ENCODE measurements around the gene PTGFR. TPM values are rescaled to one million over a fixed set of nuclear protein-coding genes. Genes with fewer than 3 reads are reported as not detected.

PTGFR gene
- total and polyA plus RNA-seq, 2 experiments from 2014 or later: 8.3 to 13.3 TPM

DNA sequence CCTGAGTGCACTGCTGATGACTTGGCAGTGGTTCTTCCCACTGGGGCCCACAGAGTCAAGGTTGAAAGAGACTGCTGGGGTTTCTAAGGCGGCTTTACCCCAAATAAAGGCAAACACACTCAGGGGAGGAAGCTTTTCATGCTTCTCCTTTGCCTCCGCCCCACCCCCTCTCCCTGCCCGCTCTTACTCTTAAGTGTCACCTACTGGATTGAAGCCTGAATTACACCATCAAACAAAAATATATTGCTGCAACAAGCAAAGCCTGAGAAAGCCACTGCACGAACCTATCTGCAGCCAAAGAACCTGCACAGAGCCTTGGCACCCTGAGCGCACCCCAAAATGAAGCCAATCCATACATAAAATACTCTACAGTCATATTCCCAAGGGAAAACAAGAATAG is 63.1 kb downstream of the PTGFR start:
- H3K4me3 ChIP-seq: no peak overlapping the region
- no peaks in the 10 kb centered on the region for H3K4me1 ChIP-seq (ENCODE audit: insufficient read depth)
- no peak overlapping the region for H3K9ac ChIP-seq
- no peaks in the 10 kb centered on the region for H3K9me2 ChIP-seq (ENCODE audit: insufficient read depth)
- TF ChIP-seq EZH2 (IDR thresholded peaks at IDR 0.05; ENCODE audit: insufficient read depth, poor library complexity, severe bottlenecking): no peak
- WGBS, 2 experiments (ENCODE audit: low coverage in 1 of 2, low lambda C conversion rate in 2 of 2, missing lambda C conversion rate in 2 of 2): 47 to 49% methylated on average over 5 of the region's 5 CpGs
- H3K4me2 ChIP-seq (ENCODE audit: unreplicated experiment): no peak overlapping the region
- no peak overlapping the region for H2AFZ ChIP-seq
- H3K27me3 ChIP-seq (replicated peaks; ENCODE audit: insufficient read depth): no peaks in the 10 kb centered on the region
- H3K9me3 ChIP-seq (ENCODE audit: low read depth): no peaks in the 10 kb centered on the region
- no peaks in the 10 kb centered on the region for H3K36me3 ChIP-seq (ENCODE audit: low read depth)
- H3K27ac ChIP-seq: no peak overlapping the region
- peak; percentile 24 for DNase-seq
- in situ Hi-C loops (cut with MboI): no loop called here
- H3K79me2 ChIP-seq (ENCODE audit: insufficient read depth): no peaks in the 10 kb centered on the region
- H3F3A ChIP-seq (ENCODE audit: insufficient read depth): no peaks in the 10 kb centered on the region
- H4K20me1 ChIP-seq (ENCODE audit: insufficient read depth): no peaks in the 10 kb centered on the region

DNA sequence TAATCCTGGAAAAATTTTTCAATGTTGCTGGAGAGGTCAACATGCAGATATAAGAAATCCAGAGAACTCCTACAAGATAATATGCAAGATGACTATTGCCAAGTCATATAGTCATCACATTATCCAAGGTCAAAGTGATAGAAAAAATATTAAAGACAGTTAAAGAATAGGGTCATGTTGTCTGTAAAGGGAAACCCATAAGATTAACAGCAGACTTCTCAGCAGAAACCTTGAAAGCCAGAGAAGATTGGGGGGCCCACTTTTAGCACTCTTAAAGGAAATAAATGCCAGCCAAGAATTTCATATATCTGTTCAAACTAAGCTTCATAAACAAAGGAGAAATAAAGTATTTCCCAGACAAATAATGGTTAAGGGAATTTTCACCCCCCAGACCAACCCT is 64.1 kb downstream of the PTGFR start:
- TF ChIP-seq EZH2phosphoT487 (IDR thresholded peaks at IDR 0.05; ENCODE audit: insufficient read depth, low read depth): no peak
- no peak for TF ChIP-seq EZH2 (IDR thresholded peaks at IDR 0.05; ENCODE audit: insufficient read depth, poor library complexity, severe bottlenecking)
- no peak overlapping the region for H3K4me2 ChIP-seq (ENCODE audit: unreplicated experiment)
- no peaks in the 10 kb centered on the region for H3F3A ChIP-seq (ENCODE audit: insufficient read depth)
- in situ Hi-C loops (cut with MboI): no loop called here
- no peaks in the 10 kb centered on the region for H3K36me3 ChIP-seq (ENCODE audit: low read depth)
- no peak overlapping the region for H3K9ac ChIP-seq
- H2AFZ ChIP-seq: no peak overlapping the region
- no peaks in the 10 kb centered on the region for H3K9me3 ChIP-seq (ENCODE audit: low read depth)
- H3K4me1 ChIP-seq (ENCODE audit: insufficient read depth): no peaks in the 10 kb centered on the region
- H4K20me1 ChIP-seq (ENCODE audit: insufficient read depth): no peaks in the 10 kb centered on the region
- H3K79me2 ChIP-seq (ENCODE audit: insufficient read depth): no peaks in the 10 kb centered on the region
- H3K27ac ChIP-seq: no peak overlapping the region
- no peak for DNase-seq
- H3K4me3 ChIP-seq: no peak overlapping the region
- H3K27me3 ChIP-seq (replicated peaks; ENCODE audit: insufficient read depth): no peaks in the 10 kb centered on the region
- H3K9me2 ChIP-seq (ENCODE audit: insufficient read depth): no peaks in the 10 kb centered on the region

DNA sequence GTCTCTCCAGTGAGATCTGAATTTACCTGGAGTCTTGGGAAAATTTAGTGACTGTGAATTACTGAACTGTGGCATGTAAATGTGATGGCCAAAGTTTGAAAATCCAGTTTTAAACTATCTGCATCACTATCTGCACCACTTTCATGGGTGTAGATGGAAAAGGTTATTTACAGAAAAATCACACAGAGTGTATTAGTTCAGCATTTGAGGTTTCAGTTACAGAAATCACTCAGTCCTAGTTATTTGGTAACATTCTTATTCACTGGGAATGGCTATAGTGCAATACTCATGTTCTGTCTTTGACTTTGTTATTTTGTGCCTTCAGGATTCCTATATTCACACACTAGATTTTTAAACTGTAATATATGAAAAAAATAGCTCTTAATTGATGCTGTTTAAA is 68.9 kb downstream of the PTGFR start:
- no peak for TF ChIP-seq EZH2 (IDR thresholded peaks at IDR 0.05; ENCODE audit: insufficient read depth, poor library complexity, severe bottlenecking)
- TF ChIP-seq EZH2phosphoT487 (IDR thresholded peaks at IDR 0.05; ENCODE audit: insufficient read depth, low read depth): no peak
- H3K9me2 ChIP-seq (ENCODE audit: insufficient read depth): no peaks in the 10 kb centered on the region
- H3K9ac ChIP-seq: no peak overlapping the region
- no peaks in the 10 kb centered on the region for H3F3A ChIP-seq (ENCODE audit: insufficient read depth)
- H3K4me3 ChIP-seq: no peak overlapping the region
- no peaks in the 10 kb centered on the region for H3K27me3 ChIP-seq (replicated peaks; ENCODE audit: insufficient read depth)
- no peaks in the 10 kb centered on the region for H3K79me2 ChIP-seq (ENCODE audit: insufficient read depth)
- H3K27ac ChIP-seq: no peak overlapping the region
- H4K20me1 ChIP-seq (ENCODE audit: insufficient read depth): no peaks in the 10 kb centered on the region
- H2AFZ ChIP-seq: no peak overlapping the region
- H3K4me1 ChIP-seq (ENCODE audit: insufficient read depth): no peaks in the 10 kb centered on the region
- in situ Hi-C loops (cut with MboI): no loop called here
- no peak for DNase-seq
- H3K36me3 ChIP-seq (ENCODE audit: low read depth): no peaks in the 10 kb centered on the region
- H3K9me3 ChIP-seq (ENCODE audit: low read depth): no peaks in the 10 kb centered on the region
- H3K4me2 ChIP-seq (ENCODE audit: unreplicated experiment): no peak overlapping the region

DNA sequence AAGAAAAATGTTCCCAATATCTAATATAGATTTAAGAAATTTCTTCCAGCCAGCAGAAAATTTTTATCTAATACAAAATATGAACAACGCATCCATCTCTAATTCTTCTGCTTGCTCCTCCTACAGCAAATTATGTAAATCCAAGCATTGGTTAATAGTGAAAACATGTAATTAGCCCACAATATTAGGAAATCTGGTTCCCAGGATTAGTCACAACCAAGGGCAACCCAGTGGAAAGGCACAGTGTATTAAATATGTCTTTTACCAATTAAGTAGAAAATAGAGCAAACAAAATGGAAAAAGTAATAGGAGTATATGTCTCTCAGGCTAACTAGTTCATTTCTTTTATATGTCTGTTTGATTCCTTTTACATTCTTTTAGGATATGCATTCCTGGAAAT is 70.0 kb downstream of the PTGFR start:
- DNase-seq: peak; percentile 29
- no peaks in the 10 kb centered on the region for H3K79me2 ChIP-seq (ENCODE audit: insufficient read depth)
- H2AFZ ChIP-seq: no peak overlapping the region
- H3K4me1 ChIP-seq (ENCODE audit: insufficient read depth): no peaks in the 10 kb centered on the region
- in situ Hi-C loops (cut with MboI): no loop called here
- H4K20me1 ChIP-seq (ENCODE audit: insufficient read depth): no peaks in the 10 kb centered on the region
- H3K9ac ChIP-seq: no peak overlapping the region
- H3K4me3 ChIP-seq: no peak overlapping the region
- H3K27ac ChIP-seq: no peak overlapping the region
- no peaks in the 10 kb centered on the region for H3F3A ChIP-seq (ENCODE audit: insufficient read depth)
- H3K9me3 ChIP-seq (ENCODE audit: low read depth): no peaks in the 10 kb centered on the region
- no peaks in the 10 kb centered on the region for H3K36me3 ChIP-seq (ENCODE audit: low read depth)
- no peaks in the 10 kb centered on the region for H3K27me3 ChIP-seq (replicated peaks; ENCODE audit: insufficient read depth)
- H3K4me2 ChIP-seq (ENCODE audit: unreplicated experiment): no peak overlapping the region
- TF ChIP-seq EZH2 (IDR thresholded peaks at IDR 0.05; ENCODE audit: insufficient read depth, poor library complexity, severe bottlenecking) (no peak), EZH2phosphoT487 (IDR thresholded peaks at IDR 0.05; ENCODE audit: insufficient read depth, low read depth) (no peak)
- WGBS, 2 experiments (ENCODE audit: low coverage in 1 of 2, low lambda C conversion rate in 2 of 2, missing lambda C conversion rate in 2 of 2): 95 to 100% methylated on average over 1 of the region's 1 CpG
- H3K9me2 ChIP-seq (ENCODE audit: insufficient read depth): no peaks in the 10 kb centered on the region

DNA sequence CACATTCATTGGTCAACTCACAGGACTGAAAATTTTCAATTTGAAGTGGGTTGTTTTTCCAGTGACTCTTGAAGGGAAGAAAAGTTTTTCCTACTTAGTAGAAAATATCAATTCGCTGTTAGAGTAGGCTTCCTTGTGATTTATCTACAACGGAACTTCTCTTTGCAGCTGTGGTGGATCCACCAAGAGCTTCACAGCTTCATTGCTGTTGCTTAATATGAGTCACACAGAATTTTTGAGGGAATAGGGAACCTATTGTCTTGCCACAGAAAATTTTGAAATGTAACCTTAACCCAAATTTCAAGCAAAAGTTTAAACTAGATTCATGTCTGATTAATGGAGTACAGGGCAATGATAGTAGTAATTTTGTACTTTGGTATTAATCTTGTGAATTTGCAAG is 71.1 kb downstream of the PTGFR start:
- TF ChIP-seq EZH2phosphoT487 (IDR thresholded peaks at IDR 0.05; ENCODE audit: insufficient read depth, low read depth) (no peak), EZH2 (IDR thresholded peaks at IDR 0.05; ENCODE audit: insufficient read depth, poor library complexity, severe bottlenecking) (no peak)
- no peak overlapping the region for H3K27ac ChIP-seq
- no peaks in the 10 kb centered on the region for H3K79me2 ChIP-seq (ENCODE audit: insufficient read depth)
- WGBS, 2 experiments (ENCODE audit: low coverage in 1 of 2, low lambda C conversion rate in 2 of 2, missing lambda C conversion rate in 2 of 2): 80 to 87% methylated on average over 2 of the region's 2 CpGs
- no peaks in the 10 kb centered on the region for H3K27me3 ChIP-seq (replicated peaks; ENCODE audit: insufficient read depth)
- H3K9me2 ChIP-seq (ENCODE audit: insufficient read depth): no peaks in the 10 kb centered on the region
- H4K20me1 ChIP-seq (ENCODE audit: insufficient read depth): no peaks in the 10 kb centered on the region
- H3K4me2 ChIP-seq (ENCODE audit: unreplicated experiment): no peak overlapping the region
- no peak overlapping the region for H2AFZ ChIP-seq
- peak; percentile 33 for DNase-seq
- no peaks in the 10 kb centered on the region for H3K36me3 ChIP-seq (ENCODE audit: low read depth)
- in situ Hi-C loops (cut with MboI): no loop called here
- H3K9me3 ChIP-seq (ENCODE audit: low read depth): no peaks in the 10 kb centered on the region
- H3K9ac ChIP-seq: no peak overlapping the region
- no peaks in the 10 kb centered on the region for H3F3A ChIP-seq (ENCODE audit: insufficient read depth)
- no peak overlapping the region for H3K4me3 ChIP-seq
- no peaks in the 10 kb centered on the region for H3K4me1 ChIP-seq (ENCODE audit: insufficient read depth)
